Stomach smooth muscle (tissue), 2 donors: ENCODE data around the gene DAD1.
A peak's percentile ranks its signal among the peaks of the same experiment; 100 is the strongest.
"Not testable (repeated sequence)": the region's sequence is repeated elsewhere in the genome, so short reads cannot be mapped to it uniquely, and the experiment has no call there.

Experiments
- H3K27ac ChIP-seq: one replicate; pipeline ENCODE4 v1.7.0; 2013; ENCODE audit warnings: mild to moderate bottlenecking, low read length, inconsistent platforms
- H3K27me3 ChIP-seq, 2 donors: one replicate each; pipeline ENCODE4 v1.7.0; 2013; ENCODE audit warnings: low read length in 2 of 2; ENCODE audit not compliant: insufficient read depth in 2 of 2, control insufficient read depth in 1 of 2
- H3K36me3 ChIP-seq, 2 donors: one replicate each; pipeline ENCODE4 v1.7.0; 2013; ENCODE audit warnings: low read length in 2 of 2; ENCODE audit not compliant: control insufficient read depth in 2 of 2, insufficient read depth in 2 of 2
- H3K4me1 ChIP-seq: one replicate; pipeline ENCODE4 v1.7.0; 2013; ENCODE audit warnings: low read length; ENCODE audit not compliant: control insufficient read depth, insufficient read depth
- H3K4me3 ChIP-seq, 2 donors: one replicate each; pipeline ENCODE4 v1.7.0; 2013; ENCODE audit warnings: low read length in 2 of 2
- H3K9ac ChIP-seq, 2 donors: one replicate each; pipeline ENCODE4 v1.7.0; 2013; ENCODE audit warnings: low read length in 2 of 2, mild to moderate bottlenecking in 1 of 2
- H3K9me3 ChIP-seq, 2 donors: one replicate each; pipeline ENCODE4 v1.7.0; 2013; ENCODE audit warnings: low read length in 2 of 2; ENCODE audit not compliant: control insufficient read depth in 2 of 2
- donor health status: healthy.
- donor health status: Pancreatic carcinoma.

DAD1 gene

GRCh38 chr14:22589096-22589839 is at the start of gene DAD1:
TSS of gene DAD1 (minus strand) at chr14:22589224. CDS start at chr14:22589157, 67 bp downstream.
- H3K4me3 ChIP-seq: peak within 1 kb of the TSS; percentile 93 to 97
- peaks cover 11% of the 10 kb centered on the region for H3K4me1 ChIP-seq
- H3K9ac ChIP-seq: peak within 1 kb of the TSS; percentile 91 to 97
- H3K27ac ChIP-seq: peak within 1 kb of the TSS; percentile 93
- H3K36me3 ChIP-seq: no peaks in the 10 kb centered on the region
- no peaks in the 10 kb centered on the region for H3K27me3 ChIP-seq
- H3K9me3 ChIP-seq: no peaks in the 10 kb centered on the region

DNA sequence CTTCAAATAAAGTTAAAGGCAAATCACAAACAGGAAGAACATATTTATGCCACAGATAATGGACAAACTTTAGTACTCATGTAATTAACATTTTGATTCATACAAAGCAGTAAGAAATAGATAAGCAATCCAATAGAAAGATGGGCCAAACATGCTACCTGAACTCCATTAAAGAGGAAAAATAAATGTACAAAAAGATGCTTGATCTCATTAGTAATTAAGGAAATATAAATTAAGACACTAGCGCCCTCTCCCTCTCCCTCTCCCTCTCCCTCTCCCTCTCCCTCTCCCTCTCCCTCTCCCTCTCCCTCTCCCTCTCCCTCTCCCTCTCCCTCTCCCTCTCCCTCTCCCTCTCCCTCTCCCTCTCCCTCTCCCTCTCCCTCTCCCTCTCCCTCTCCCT is 47.0 kb upstream of the DAD1 start:
- H3K4me3 ChIP-seq, H3K4me1 ChIP-seq, H3K36me3 ChIP-seq, H3K9ac ChIP-seq, H3K27ac ChIP-seq, H3K27me3 ChIP-seq, H3K9me3 ChIP-seq: not testable (repeated sequence)

DNA sequence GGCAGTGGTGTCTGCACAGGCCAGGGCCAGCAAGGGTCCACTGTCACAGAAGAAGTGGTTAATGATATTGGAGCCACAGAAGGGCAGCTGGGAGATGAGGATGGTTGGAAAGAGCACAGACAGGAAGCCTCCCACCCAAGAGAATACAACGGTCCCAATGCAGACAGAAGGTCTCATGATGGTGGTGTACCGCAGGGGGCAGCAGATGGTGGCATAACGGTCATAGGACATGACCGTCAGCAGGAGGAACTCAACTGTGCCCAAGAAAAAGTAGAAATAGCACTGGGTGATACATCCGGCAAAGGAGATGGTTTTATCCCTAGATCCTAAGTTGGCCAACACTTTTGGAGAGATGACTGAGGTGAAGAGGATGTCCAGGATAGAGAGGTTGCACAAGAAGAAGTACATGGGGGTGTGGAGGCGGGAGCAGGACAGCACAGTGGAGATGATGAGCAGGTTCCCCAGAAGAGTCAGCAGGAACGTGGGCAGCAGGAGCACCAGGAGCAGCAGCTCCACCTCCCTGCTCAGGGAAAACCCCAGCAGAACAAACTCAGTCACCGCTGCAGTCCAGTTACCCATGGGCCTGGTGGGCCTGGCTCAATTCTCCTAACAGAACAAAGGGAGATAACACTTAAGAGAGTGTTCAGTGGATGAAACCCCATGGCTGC is 45.3 kb upstream of the DAD1 start:
- no peak overlapping the region for H3K9ac ChIP-seq
- peaks cover 2 to 3% of the 10 kb centered on the region in 2 donors for H3K27me3 ChIP-seq
- no peaks in the 10 kb centered on the region for H3K4me1 ChIP-seq
- no peak overlapping the region for H3K4me3 ChIP-seq
- H3K36me3 ChIP-seq: no peaks in the 10 kb centered on the region
- no peak overlapping the region for H3K27ac ChIP-seq
- H3K9me3 ChIP-seq: no peaks in the 10 kb centered on the region

DNA sequence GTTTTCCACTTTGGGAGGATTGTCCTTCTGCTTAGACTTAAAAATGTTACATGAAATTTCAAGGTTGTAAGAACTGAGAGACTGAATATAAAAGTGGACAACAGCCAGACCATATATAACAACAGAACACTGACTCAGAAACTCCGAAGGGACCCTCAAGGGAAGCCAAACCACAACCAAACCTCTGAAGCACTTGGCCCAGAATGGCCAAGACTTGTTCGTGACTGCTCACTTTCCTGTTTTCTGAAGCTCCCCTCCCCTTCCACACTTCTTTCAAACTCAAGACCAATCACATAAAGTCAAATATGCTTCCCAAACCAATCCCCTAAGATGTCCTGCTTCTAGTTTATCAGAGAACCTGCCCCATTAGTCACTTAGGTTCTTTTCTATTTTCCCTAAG is 41.5 kb upstream of the DAD1 start:
- Histone ChIP-seq H3K9me3 (no peaks in the 10 kb centered on the region), H3K36me3 (no peaks in the 10 kb centered on the region), H3K27me3 (peaks cover 2 to 3% of the 10 kb centered on the region in 2 donors), H3K4me3 (no peak overlapping the region), H3K27ac (no peak overlapping the region), H3K9ac (no peak overlapping the region), H3K4me1 (no peaks in the 10 kb centered on the region)

DNA sequence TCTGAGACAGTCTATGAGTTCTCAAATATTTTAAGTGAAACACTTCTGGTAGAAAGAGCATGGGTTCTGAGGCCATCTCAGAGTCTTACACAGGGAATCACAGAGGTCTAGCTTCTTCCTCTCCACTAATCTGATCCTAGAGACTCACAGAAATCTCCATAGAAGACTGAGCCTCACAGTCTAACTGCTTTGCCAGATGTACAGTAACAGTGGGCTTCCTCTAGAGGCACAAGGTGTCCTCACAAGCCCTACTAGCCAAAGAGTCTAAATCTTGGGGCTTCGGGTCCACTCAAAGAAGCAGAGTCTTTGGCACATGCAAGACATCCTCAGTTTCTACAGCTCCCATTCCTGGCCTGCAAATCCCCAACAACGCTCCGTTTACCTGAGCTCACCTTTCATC is 41.0 kb upstream of the DAD1 start:
- no peak overlapping the region for H3K4me3 ChIP-seq
- H3K27me3 ChIP-seq: peaks cover 2 to 3% of the 10 kb centered on the region in 2 donors
- no peak overlapping the region for H3K9ac ChIP-seq
- H3K9me3 ChIP-seq: no peaks in the 10 kb centered on the region
- no peak overlapping the region for H3K27ac ChIP-seq
- no peaks in the 10 kb centered on the region for H3K4me1 ChIP-seq
- no peaks in the 10 kb centered on the region for H3K36me3 ChIP-seq

DNA sequence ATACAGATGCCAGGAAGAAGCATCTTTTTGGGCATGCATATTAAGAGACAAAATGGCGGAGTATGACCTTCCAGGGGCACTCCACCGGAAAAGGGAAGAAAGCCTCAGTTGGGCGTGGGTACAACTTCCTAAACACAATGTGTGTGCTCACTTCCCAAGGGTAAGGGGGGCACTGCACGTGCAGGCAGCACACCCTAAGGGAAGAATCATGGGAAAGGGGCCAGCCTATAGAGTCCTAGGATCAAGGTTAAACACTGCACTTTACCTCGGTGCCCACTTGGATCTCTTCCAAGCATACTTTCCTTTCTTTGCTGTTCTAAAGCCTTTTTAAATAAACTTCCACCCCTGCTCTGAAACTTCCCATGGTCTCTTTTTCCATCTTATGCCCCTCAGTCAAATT is 40.3 kb upstream of the DAD1 start:
- Histone ChIP-seq H3K4me1 (no peaks in the 10 kb centered on the region), H3K36me3 (no peaks in the 10 kb centered on the region), H3K27me3 (peaks cover 0 to 3% of the 10 kb centered on the region in 2 donors), H3K4me3 (no peak overlapping the region), H3K9ac (no peak overlapping the region), H3K27ac (no peak overlapping the region), H3K9me3 (no peaks in the 10 kb centered on the region)

- Histone ChIP-seq H3K4me1 (no peaks in the 10 kb centered on the region), H3K36me3 (no peaks in the 10 kb centered on the region), H3K27ac (no peak overlapping the region), H3K27me3 (no peaks in the 10 kb centered on the region), H3K9ac (no peak overlapping the region), H3K4me3 (no peak overlapping the region), H3K9me3 (no peaks in the 10 kb centered on the region)
Observed at GRCh38 chr14:22627506-22628263, 38.7 kb upstream of the DAD1 start.

DNA sequence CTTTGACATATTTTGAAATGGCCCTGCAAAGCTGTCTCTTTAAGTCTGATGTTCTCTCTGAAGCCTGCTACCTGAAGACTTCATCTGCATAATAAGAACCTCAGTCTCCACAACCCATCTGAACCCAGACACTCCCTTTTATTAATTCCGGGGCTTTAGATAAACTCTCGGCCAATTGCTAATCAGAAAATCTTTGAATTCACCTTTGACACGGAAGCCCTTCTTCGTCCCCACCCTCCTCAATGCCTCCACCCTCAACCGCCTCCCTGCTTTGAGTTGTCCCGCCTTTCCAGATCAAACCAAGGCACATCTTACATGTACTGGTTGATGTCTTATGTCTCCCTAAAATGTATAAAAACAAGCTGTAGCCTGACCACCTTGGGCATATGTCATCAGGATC is 37.6 kb upstream of the DAD1 start:
- H3K27me3 ChIP-seq: no peaks in the 10 kb centered on the region
- H3K9ac ChIP-seq: no peak overlapping the region
- H3K4me3 ChIP-seq: no peak overlapping the region
- no peak overlapping the region for H3K27ac ChIP-seq
- H3K9me3 ChIP-seq: no peaks in the 10 kb centered on the region
- no peaks in the 10 kb centered on the region for H3K36me3 ChIP-seq
- no peaks in the 10 kb centered on the region for H3K4me1 ChIP-seq

DNA sequence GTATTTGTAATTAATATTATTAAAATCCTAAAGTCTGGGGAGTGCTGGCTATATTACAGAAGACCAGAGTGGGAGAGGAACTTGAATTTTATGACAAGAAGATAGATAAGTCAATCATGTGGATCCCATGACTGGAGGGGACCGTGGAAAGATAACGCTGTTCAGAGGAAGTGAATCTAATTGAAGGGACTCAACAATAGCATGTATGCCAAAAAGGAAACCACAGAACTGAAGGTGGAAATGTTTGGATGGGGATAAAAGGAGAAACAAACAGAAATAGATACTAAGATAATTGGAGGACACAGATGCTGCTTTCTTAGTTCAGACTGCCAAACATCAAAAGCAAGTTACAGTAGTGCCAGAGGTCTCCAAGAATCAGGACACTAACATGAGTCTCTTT is 34.0 kb upstream of the DAD1 start:
- Histone ChIP-seq H3K4me1 (no peaks in the 10 kb centered on the region), H3K9me3 (no peaks in the 10 kb centered on the region), H3K9ac (no peak overlapping the region), H3K27me3 (no peaks in the 10 kb centered on the region), H3K4me3 (no peak overlapping the region), H3K36me3 (no peaks in the 10 kb centered on the region), H3K27ac (no peak overlapping the region)

DNA sequence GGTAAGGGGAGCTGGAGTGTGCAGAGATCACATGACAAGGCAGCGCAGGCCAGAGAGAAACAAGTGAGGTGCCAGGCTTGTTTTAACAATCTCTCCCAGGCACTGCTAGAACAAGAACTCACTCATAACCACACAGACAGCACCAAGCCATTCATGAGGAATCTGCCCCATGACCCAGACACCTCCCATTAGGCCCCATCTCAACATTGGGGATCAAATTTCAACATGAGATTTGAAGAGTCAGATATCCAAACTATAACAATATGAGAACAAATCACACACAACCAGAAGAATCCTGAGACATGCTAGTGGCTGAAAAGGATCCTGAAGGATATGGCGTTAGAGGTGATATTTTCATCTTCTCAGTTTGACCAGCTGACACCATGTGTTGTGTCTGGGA is 33.2 kb upstream of the DAD1 start:
- H3K4me1 ChIP-seq: no peaks in the 10 kb centered on the region
- no peak overlapping the region for H3K9ac ChIP-seq
- no peak overlapping the region for H3K27ac ChIP-seq
- no peaks in the 10 kb centered on the region for H3K9me3 ChIP-seq
- no peaks in the 10 kb centered on the region for H3K36me3 ChIP-seq
- H3K4me3 ChIP-seq: no peak overlapping the region
- H3K27me3 ChIP-seq: no peaks in the 10 kb centered on the region
